Uterus (tissue), 4 donors: ENCODE measurements around the gene ANKRD6. TPM values are rescaled to one million over a fixed set of nuclear protein-coding genes. Genes with fewer than 3 reads are reported as not detected.
"Not testable (repeated sequence)": the region's sequence is repeated elsewhere in the genome, so short reads cannot be mapped to it uniquely, and the experiment has no call there.

Experiments
- DNase-seq, 2 donors: peaks; one replicate each; pipeline ENCODE4 v3.0.0-alpha.2; 2019 to 2020
- H3K27ac ChIP-seq, 2 donors: fragments of 200-600 bp; sonication (generic); 1 replicate in 1 of 2; 2 replicates in 1 of 2; pipeline ENCODE4 v1.5.1; 2016 to 2018
- H3K27me3 ChIP-seq, 2 donors: fragments of 200-600 bp; sonication (generic); one replicate each; pipeline ENCODE4 v1.5.1; 2018 to 2019; ENCODE audit warnings: control low read depth in 1 of 2
- H3K36me3 ChIP-seq, 2 donors: fragments of 200-600 bp; sonication (generic); one replicate each; pipeline ENCODE4 v1.5.1; 2019; ENCODE audit warnings: control low read depth in 1 of 2
- H3K4me1 ChIP-seq, 2 donors: fragments of 200-600 bp; sonication (generic); one replicate each; pipeline ENCODE4 v1.5.1; 2018 to 2019; ENCODE audit warnings: control low read depth in 1 of 2
- H3K4me3 ChIP-seq, 2 donors: fragments of 200-600 bp; sonication (generic); 1 replicate in 1 of 2; 2 replicates in 1 of 2; pipeline ENCODE4 v1.5.1; 2018 to 2019; ENCODE audit warnings: mild to moderate bottlenecking in 1 of 2
- H3K9me3 ChIP-seq, 2 donors: fragments of 200-600 bp; sonication (generic); one replicate each; pipeline ENCODE4 v1.5.1; 2019; ENCODE audit warnings: control low read depth in 1 of 2
- CTCF ChIP-seq, 4 experiments: fragments of 200-600 bp in 2 of 4; fragments of 450-650 bp in 2 of 4; sonication (generic) in 2 of 4; IDR thresholded peaks; one replicate each; pipeline ENCODE4 v1.5.1; 2016 to 2019; ENCODE audit warnings: antibody characterized with exemption in 4 of 4, mild to moderate bottlenecking in 2 of 4, moderate library complexity in 1 of 4
- POLR2A ChIP-seq, 2 donors: fragments of 450-650 bp; IDR thresholded peaks; one replicate each; pipeline ENCODE4 v1.6.1; 2016; ENCODE audit warnings: antibody characterized with exemption in 2 of 2, mild to moderate bottlenecking in 1 of 2, moderate library complexity in 1 of 2
- intact Hi-C: fragments of 100-400 bp; cut with DNase I; formaldehyde crosslinking; loops from one replicate; pipeline ENCODE4 v1.15.1; 2023; ENCODE audit warnings: low total_unique reads
- total RNA-seq, 4 donors: library from RNA; depleted of rRNA in 3 of 4; stranded (reverse); fragments of >200 nt in 3 of 4; gene quantifications; one replicate each; pipeline versions ENCODE4 v1.1.0 to v1.2.4, GENCODE V29; 2014 to 2023
- donor health status: DM: yes; HTN: yes; CAD: no.

Gene ANKRD6
- total RNA-seq, 4 donors from 2014 or later = 6.7 to 32.6 (median 24.5) TPM

GRCh38 chr6:89637960-89638319 lies 205.0 kb downstream of the ANKRD6 start:
- no peaks in the 10 kb centered on the region for H3K9me3 ChIP-seq
- H3K27me3 ChIP-seq = no peaks in the 10 kb centered on the region
- no peak for TF ChIP-seq CTCF (IDR thresholded peaks at IDR 0.05)
- no peak for TF ChIP-seq POLR2A (IDR thresholded peaks at IDR 0.05)
- H3K4me1 ChIP-seq = no peaks in the 10 kb centered on the region
- intact Hi-C loops = no loop called here
- peak overlapping the region; percentile 90 to 95 for H3K27ac ChIP-seq
- DNase-seq = no peak
- peak overlapping the region; percentile 79 to 82 for H3K4me3 ChIP-seq
- H3K36me3 ChIP-seq = no peaks in the 10 kb centered on the region

GRCh38 chr6:89638320-89639195 lies 205.6 kb downstream of the ANKRD6 start, which contains the start of gene LYRM2:
Gene LYRM2 (minus strand): TSS chr6:89638747. CDS start chr6:89638716, 31 bp downstream.
- H3K4me1 ChIP-seq = no peaks in the 10 kb centered on the region
- peak; percentile 95 to 96 for DNase-seq
- peak within 1 kb of the TSS; percentile 79 to 82 for H3K4me3 ChIP-seq
- no peaks in the 10 kb centered on the region for H3K36me3 ChIP-seq
- TF ChIP-seq POLR2A (IDR thresholded peaks at IDR 0.05) = peak; percentile 65 to 91
- peak in 3 of 4 experiments; percentile 16 to 49 (median 35) for TF ChIP-seq CTCF (IDR thresholded peaks at IDR 0.05)
- H3K27ac ChIP-seq = peak within 1 kb of the TSS; percentile 90 to 95
- H3K27me3 ChIP-seq = no peaks in the 10 kb centered on the region
- no peaks in the 10 kb centered on the region for H3K9me3 ChIP-seq
- intact Hi-C loops = no loop called here

GRCh38 chr6:89640804-89641203 lies 207.9 kb downstream of the ANKRD6 start:
- Histone ChIP-seq H3K4me3 (no peak overlapping the region), H3K36me3 (peaks cover 0 to 2% of the 10 kb centered on the region in 2 donors), H3K4me1 (no peaks in the 10 kb centered on the region), H3K27ac (no peak overlapping the region), H3K9me3 (no peaks in the 10 kb centered on the region), H3K27me3 (no peaks in the 10 kb centered on the region)
- intact Hi-C loops = no loop called here
- TF ChIP-seq CTCF (IDR thresholded peaks at IDR 0.05) (no peak), POLR2A (IDR thresholded peaks at IDR 0.05) (no peak)
- DNase-seq = no peak

- H3K9me3 ChIP-seq, intact Hi-C loops, H3K36me3 ChIP-seq, H3K27ac ChIP-seq, H3K4me3 ChIP-seq, DNase-seq, H3K27me3 ChIP-seq, H3K4me1 ChIP-seq: not testable (repeated sequence)
Measured at GRCh38 chr6:89641581-89641980, 208.6 kb downstream of the ANKRD6 start.

- no peaks in the 10 kb centered on the region for H3K4me1 ChIP-seq
- H3K27me3 ChIP-seq = no peaks in the 10 kb centered on the region
- no peaks in the 10 kb centered on the region for H3K9me3 ChIP-seq
- peaks cover 0 to 2% of the 10 kb centered on the region in 2 donors for H3K36me3 ChIP-seq
- no peak overlapping the region for H3K4me3 ChIP-seq
- no peak for DNase-seq
- intact Hi-C loops = no loop called here
- H3K27ac ChIP-seq = no peak overlapping the region
- TF ChIP-seq CTCF (IDR thresholded peaks at IDR 0.05) = no peak
- no peak for TF ChIP-seq POLR2A (IDR thresholded peaks at IDR 0.05)
Measured at GRCh38 chr6:89642956-89643355, 210.0 kb downstream of the ANKRD6 start.
